Activated CD4-positive, CD25-positive, alpha-beta regulatory T cell treated with anti-CD3 and anti-CD28 coated beads, Interleukin-2, amount 50 U/mL, for 72 hours (primary cell): ENCODE measurements around the gene RPS16.

Experiments used
- DNase-seq: peaks from one replicate; pipeline ENCODE4 v3.0.0; 2021

RPS16 gene

GRCh38 chr19:39448271-39448670 lies 12.5 kb upstream of the RPS16 start:
- DNase-seq: no peak

GRCh38 chr19:39446365-39447084 lies 10.8 kb upstream of the RPS16 start:
- DNase-seq: no peak

- DNase-seq: peak; percentile 95
These were observed 9.7 kb upstream of the RPS16 start, which contains the start of gene SUPT5H for GRCh38 chr19:39445196-39446111. Gene SUPT5H (plus strand): TSS chr19:39445582. CDS start chr19:39445891, 309 bp downstream.

- no peak for DNase-seq
These were observed 8.9 kb upstream of the RPS16 start for GRCh38 chr19:39444598-39445195.

- DNase-seq: no peak
These were observed 2.7 kb upstream of the RPS16 start for GRCh38 chr19:39438270-39438934.

GRCh38 chr19:39436350-39436716 lies 584 bp upstream of the RPS16 start:
- no peak for DNase-seq

GRCh38 chr19:39434123-39435076 lies 1.3 kb downstream of the RPS16 start:
- no peak for DNase-seq

GRCh38 chr19:39433480-39434079 lies 2.2 kb downstream of the RPS16 start:
- no peak for DNase-seq

GRCh38 chr19:39432677-39433025 lies 3.1 kb downstream of the RPS16 start:
- DNase-seq: no peak

- peak; percentile 69 for DNase-seq
These were observed 4.8 kb downstream of the RPS16 start for GRCh38 chr19:39430675-39431593.

- DNase-seq: no peak
These were observed 7.3 kb downstream of the RPS16 start for GRCh38 chr19:39428283-39429112.

GRCh38 chr19:39427707-39428106 lies 8.0 kb downstream of the RPS16 start:
- no peak for DNase-seq

- no peak for DNase-seq
These were observed 9.6 kb downstream of the RPS16 start for GRCh38 chr19:39426170-39426569.

- DNase-seq: no peak
These were observed 10.0 kb downstream of the RPS16 start for GRCh38 chr19:39425744-39426143.

GRCh38 chr19:39424934-39425333 lies 10.8 kb downstream of the RPS16 start:
- DNase-seq: no peak

- DNase-seq: no peak
These were observed 12.3 kb downstream of the RPS16 start for GRCh38 chr19:39423258-39424086.

GRCh38 chr19:39422020-39422419 lies 13.7 kb downstream of the RPS16 start:
- DNase-seq: no peak

GRCh38 chr19:39420769-39421168 lies 15.0 kb downstream of the RPS16 start:
- no peak for DNase-seq

- DNase-seq: no peak
These were observed 16.7 kb downstream of the RPS16 start for GRCh38 chr19:39419003-39419402.
